NCI-H2029 (cell line): Measurements from ENCODE around the gene DCN.

ENCODE experiments used
- DNase-seq: peaks from one replicate; lab custom pipeline; 2025; lab: John Stamatoyannopoulos, UW

DCN gene

GRCh38 chr12:91185421-91185820 is 2.8 kb upstream of the DCN start:
- no peak for DNase-seq

- DNase-seq = no peak
Measured at GRCh38 chr12:91183551-91183950, 934 bp upstream of the DCN start.

GRCh38 chr12:91180582-91181395 is 1.8 kb downstream of the DCN start:
- DNase-seq = no peak

GRCh38 chr12:91179966-91180561 is 2.6 kb downstream of the DCN start:
- no peak for DNase-seq

GRCh38 chr12:91179315-91179714 is 3.3 kb downstream of the DCN start:
- DNase-seq = no peak

GRCh38 chr12:91178781-91179180 is 3.8 kb downstream of the DCN start:
- no peak for DNase-seq

- no peak for DNase-seq
Measured at GRCh38 chr12:91178139-91178561, 4.5 kb downstream of the DCN start.

- DNase-seq = no peak
Measured at GRCh38 chr12:91177381-91177780, 5.2 kb downstream of the DCN start.

- no peak for DNase-seq
Measured at GRCh38 chr12:91176915-91177314, 5.7 kb downstream of the DCN start.

GRCh38 chr12:91176358-91176757 is 6.3 kb downstream of the DCN start:
- no peak for DNase-seq

- DNase-seq = no peak
Measured at GRCh38 chr12:91173124-91173523, 9.5 kb downstream of the DCN start.

- no peak for DNase-seq
Measured at GRCh38 chr12:91172096-91172495, 10.5 kb downstream of the DCN start.

- no peak for DNase-seq
Measured at GRCh38 chr12:91171476-91171875, 11.1 kb downstream of the DCN start.

- no peak for DNase-seq
Measured at GRCh38 chr12:91163116-91163515, 19.5 kb downstream of the DCN start.

GRCh38 chr12:91161009-91161408 is 21.6 kb downstream of the DCN start:
- DNase-seq = no peak

GRCh38 chr12:91155990-91156389 is 26.6 kb downstream of the DCN start:
- DNase-seq = no peak

GRCh38 chr12:91154131-91154530 is 28.5 kb downstream of the DCN start:
- DNase-seq = no peak

GRCh38 chr12:91144053-91144452 is 38.6 kb downstream of the DCN start:
- DNase-seq = no peak

- no peak for DNase-seq
Measured at GRCh38 chr12:91143206-91143605, 39.4 kb downstream of the DCN start.

- no peak for DNase-seq
Measured at GRCh38 chr12:91142221-91142631, 40.4 kb downstream of the DCN start.

GRCh38 chr12:91140026-91140931 is 42.3 kb downstream of the DCN start:
- DNase-seq = no peak

- no peak for DNase-seq
Measured at GRCh38 chr12:91139286-91139685, 43.3 kb downstream of the DCN start.
